Stomach smooth muscle (tissue), 2 donors: Measurements from ENCODE around the gene AKIRIN2.

Source experiments
- H3K27ac ChIP-seq: one replicate; pipeline ENCODE4 v1.7.0; 2013; ENCODE audit warnings: mild to moderate bottlenecking, low read length, inconsistent platforms
- H3K27me3 ChIP-seq, 2 donors: one replicate each; pipeline ENCODE4 v1.7.0; 2013; ENCODE audit warnings: low read length in 2 of 2; ENCODE audit not compliant: insufficient read depth in 2 of 2, control insufficient read depth in 1 of 2
- H3K36me3 ChIP-seq, 2 donors: one replicate each; pipeline ENCODE4 v1.7.0; 2013; ENCODE audit warnings: low read length in 2 of 2; ENCODE audit not compliant: control insufficient read depth in 2 of 2, insufficient read depth in 2 of 2
- H3K4me1 ChIP-seq: one replicate; pipeline ENCODE4 v1.7.0; 2013; ENCODE audit warnings: low read length; ENCODE audit not compliant: control insufficient read depth, insufficient read depth
- H3K4me3 ChIP-seq, 2 donors: one replicate each; pipeline ENCODE4 v1.7.0; 2013; ENCODE audit warnings: low read length in 2 of 2
- H3K9ac ChIP-seq, 2 donors: one replicate each; pipeline ENCODE4 v1.7.0; 2013; ENCODE audit warnings: low read length in 2 of 2, mild to moderate bottlenecking in 1 of 2
- H3K9me3 ChIP-seq, 2 donors: one replicate each; pipeline ENCODE4 v1.7.0; 2013; ENCODE audit warnings: low read length in 2 of 2; ENCODE audit not compliant: control insufficient read depth in 2 of 2
- donor health status: healthy.
- donor health status: Pancreatic carcinoma.

AKIRIN2 gene

GRCh38 chr6:87667032-87667431 is 35.0 kb downstream of the AKIRIN2 start:
- H3K4me3 ChIP-seq = no peak overlapping the region
- H3K27ac ChIP-seq = no peak overlapping the region
- peaks cover 0 to 10% of the 10 kb centered on the region in 2 donors for H3K36me3 ChIP-seq

GRCh38 chr6:87664921-87665485 is 37.0 kb downstream of the AKIRIN2 start:
- no peak overlapping the region for H3K27ac ChIP-seq
- peaks cover 0 to 6% of the 10 kb centered on the region in 2 donors for H3K36me3 ChIP-seq
- H3K27me3 ChIP-seq = no peaks in the 10 kb centered on the region
- peaks cover 13% of the 10 kb centered on the region for H3K4me1 ChIP-seq
- no peak overlapping the region for H3K9ac ChIP-seq
- H3K9me3 ChIP-seq = no peaks in the 10 kb centered on the region
- no peak overlapping the region for H3K4me3 ChIP-seq

More at GRCh38 chr6:87667032-87667431, 35.0 kb downstream of the AKIRIN2 start:
- Histone ChIP-seq H3K9ac (no peak overlapping the region), H3K27me3 (no peaks in the 10 kb centered on the region), H3K4me1 (peaks cover 5% of the 10 kb centered on the region), H3K9me3 (no peaks in the 10 kb centered on the region)

- H3K4me1 ChIP-seq = peaks cover 16% of the 10 kb centered on the region
- peaks cover 0 to 3% of the 10 kb centered on the region in 2 donors for H3K36me3 ChIP-seq
- no peak overlapping the region for H3K9ac ChIP-seq
- H3K9me3 ChIP-seq = no peaks in the 10 kb centered on the region
- H3K4me3 ChIP-seq = no peak overlapping the region
- H3K27me3 ChIP-seq = no peaks in the 10 kb centered on the region
- H3K27ac ChIP-seq = no peak overlapping the region
Observed at GRCh38 chr6:87663434-87663833, 38.6 kb downstream of the AKIRIN2 start.

GRCh38 chr6:87661503-87661902 is 40.5 kb downstream of the AKIRIN2 start:
- Histone ChIP-seq H3K9me3 (no peaks in the 10 kb centered on the region), H3K36me3 (peaks cover 0 to 3% of the 10 kb centered on the region in 2 donors), H3K27me3 (no peaks in the 10 kb centered on the region), H3K9ac (no peak overlapping the region), H3K4me3 (no peak overlapping the region), H3K27ac (peak overlapping the region; percentile 13), H3K4me1 (peaks cover 16% of the 10 kb centered on the region)

- Histone ChIP-seq H3K4me3 (no peak overlapping the region), H3K27ac (peak overlapping the region; percentile 13), H3K36me3 (peaks cover 0 to 3% of the 10 kb centered on the region in 2 donors), H3K9me3 (no peaks in the 10 kb centered on the region), H3K27me3 (no peaks in the 10 kb centered on the region), H3K9ac (no peak overlapping the region), H3K4me1 (peaks cover 16% of the 10 kb centered on the region)
Observed at GRCh38 chr6:87661016-87661415, 41.0 kb downstream of the AKIRIN2 start.

GRCh38 chr6:87660226-87660911 is 41.7 kb downstream of the AKIRIN2 start:
- Histone ChIP-seq H3K36me3 (peaks cover 0 to 3% of the 10 kb centered on the region in 2 donors), H3K27me3 (no peaks in the 10 kb centered on the region), H3K4me1 (peaks cover 16% of the 10 kb centered on the region), H3K9me3 (no peaks in the 10 kb centered on the region), H3K4me3 (no peak overlapping the region), H3K9ac (no peak overlapping the region), H3K27ac (no peak overlapping the region)

- Histone ChIP-seq H3K4me3 (no peak overlapping the region), H3K36me3 (peaks cover 0 to 6% of the 10 kb centered on the region in 2 donors), H3K27ac (no peak overlapping the region), H3K4me1 (peaks cover 16% of the 10 kb centered on the region), H3K27me3 (no peaks in the 10 kb centered on the region), H3K9me3 (no peaks in the 10 kb centered on the region), H3K9ac (no peak overlapping the region)
Observed at GRCh38 chr6:87658516-87658915, 43.5 kb downstream of the AKIRIN2 start.

- Histone ChIP-seq H3K4me1 (peaks cover 10% of the 10 kb centered on the region), H3K9me3 (no peaks in the 10 kb centered on the region), H3K9ac (no peak overlapping the region), H3K4me3 (no peak overlapping the region), H3K27me3 (no peaks in the 10 kb centered on the region), H3K36me3 (peaks cover 0 to 6% of the 10 kb centered on the region in 2 donors), H3K27ac (no peak overlapping the region)
Observed at GRCh38 chr6:87656857-87657256, 45.2 kb downstream of the AKIRIN2 start.

- H3K9me3 ChIP-seq = no peaks in the 10 kb centered on the region
- peaks cover 0 to 6% of the 10 kb centered on the region in 2 donors for H3K36me3 ChIP-seq
- no peak overlapping the region for H3K9ac ChIP-seq
- no peak overlapping the region for H3K4me3 ChIP-seq
- no peaks in the 10 kb centered on the region for H3K27me3 ChIP-seq
- no peak overlapping the region for H3K27ac ChIP-seq
- peaks cover 10% of the 10 kb centered on the region for H3K4me1 ChIP-seq
Observed at GRCh38 chr6:87655824-87656223, 46.2 kb downstream of the AKIRIN2 start.

GRCh38 chr6:87654875-87655454 is 47.1 kb downstream of the AKIRIN2 start:
- peaks cover 2% of the 10 kb centered on the region for H3K4me1 ChIP-seq
- H3K36me3 ChIP-seq = peaks cover 0 to 6% of the 10 kb centered on the region in 2 donors
- H3K4me3 ChIP-seq = no peak overlapping the region
- no peaks in the 10 kb centered on the region for H3K9me3 ChIP-seq
- no peak overlapping the region for H3K9ac ChIP-seq
- H3K27ac ChIP-seq = no peak overlapping the region
- no peaks in the 10 kb centered on the region for H3K27me3 ChIP-seq

- Histone ChIP-seq H3K9ac (no peak overlapping the region), H3K4me1 (no peaks in the 10 kb centered on the region), H3K27me3 (no peaks in the 10 kb centered on the region), H3K27ac (no peak overlapping the region), H3K36me3 (peaks cover 0 to 6% of the 10 kb centered on the region in 2 donors), H3K9me3 (no peaks in the 10 kb centered on the region), H3K4me3 (no peak overlapping the region)
Observed at GRCh38 chr6:87654122-87654521, 47.9 kb downstream of the AKIRIN2 start.
